ENCODE data around the gene GAGE10. TPM values are rescaled to one million over a fixed set of nuclear protein-coding genes. Genes with fewer than 3 reads are reported as not detected.
"Not testable (repeated sequence)": the region's sequence is repeated elsewhere in the genome, so short reads cannot be mapped to it uniquely, and the experiment has no call there.

Gene GAGE10
- total RNA-seq, 1 experiment from 2014 or later = not detected

DNA sequence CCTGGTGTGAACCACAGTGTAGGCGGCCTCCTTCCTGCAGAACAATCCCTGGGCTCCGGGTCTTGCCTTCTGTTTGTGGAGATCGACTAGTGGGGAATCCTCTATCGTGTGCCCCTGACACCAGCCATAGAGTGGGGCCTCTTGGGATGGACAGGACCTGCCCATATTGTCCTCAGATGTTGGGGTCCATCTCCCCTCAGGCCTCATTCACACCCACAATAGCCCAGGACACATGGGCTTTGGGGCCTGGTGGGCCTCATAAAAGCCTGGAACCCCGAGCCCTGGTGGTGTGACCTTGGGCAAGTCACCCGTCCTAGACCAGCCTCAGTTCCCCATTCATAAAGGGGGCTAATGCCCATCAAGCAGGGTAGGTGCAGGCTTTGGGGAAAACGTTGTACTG lies 13.2 kb upstream of the GAGE10 start:
- Mint-ChIP-seq H3K36me3 (no peaks in the 10 kb centered on the region), H3K27me3 (ENCODE audit: low read depth) (no peaks in the 10 kb centered on the region), H3K9me3 (no peaks in the 10 kb centered on the region), H3K4me3 (no peak overlapping the region), H3K27ac (no peak overlapping the region), H3K4me1 (peaks cover 3% of the 10 kb centered on the region)
- no peak for ATAC-seq
- CTCF ChIA-PET = no interaction called here
- TF ChIP-seq ZNF232 (CRISPR knock-in tag; IDR thresholded peaks at IDR 0.05) (no peak), CREM (CRISPR knock-in tag; IDR thresholded peaks at IDR 0.05) (no peak), JUN (CRISPR knock-in tag; IDR thresholded peaks at IDR 0.05) (no peak), ZBTB21 (CRISPR knock-in tag; IDR thresholded peaks at IDR 0.05; ENCODE audit: borderline replicate concordance) (no peak), GTF2I (CRISPR knock-in tag; conservative IDR thresholded peaks at IDR 0.05) (no peak)
- TF ChIP-seq, protein P1, sequence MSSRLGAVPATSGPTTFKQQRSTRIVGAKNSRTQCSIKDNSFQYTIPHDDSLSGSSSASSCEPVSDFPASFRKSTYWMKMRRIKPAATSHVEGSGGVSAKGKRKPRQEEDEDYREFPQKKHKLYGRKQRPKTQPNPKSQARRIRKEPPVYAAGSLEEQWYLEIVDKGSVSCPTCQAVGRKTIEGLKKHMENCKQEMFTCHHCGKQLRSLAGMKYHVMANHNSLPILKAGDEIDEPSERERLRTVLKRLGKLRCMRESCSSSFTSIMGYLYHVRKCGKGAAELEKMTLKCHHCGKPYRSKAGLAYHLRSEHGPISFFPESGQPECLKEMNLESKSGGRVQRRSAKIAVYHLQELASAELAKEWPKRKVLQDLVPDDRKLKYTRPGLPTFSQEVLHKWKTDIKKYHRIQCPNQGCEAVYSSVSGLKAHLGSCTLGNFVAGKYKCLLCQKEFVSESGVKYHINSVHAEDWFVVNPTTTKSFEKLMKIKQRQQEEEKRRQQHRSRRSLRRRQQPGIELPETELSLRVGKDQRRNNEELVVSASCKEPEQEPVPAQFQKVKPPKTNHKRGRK (CRISPR knock-in tag; IDR thresholded peaks at IDR 0.05; ENCODE audit: borderline replicate concordance) = no peak
- TF ChIP-seq, protein P2, sequence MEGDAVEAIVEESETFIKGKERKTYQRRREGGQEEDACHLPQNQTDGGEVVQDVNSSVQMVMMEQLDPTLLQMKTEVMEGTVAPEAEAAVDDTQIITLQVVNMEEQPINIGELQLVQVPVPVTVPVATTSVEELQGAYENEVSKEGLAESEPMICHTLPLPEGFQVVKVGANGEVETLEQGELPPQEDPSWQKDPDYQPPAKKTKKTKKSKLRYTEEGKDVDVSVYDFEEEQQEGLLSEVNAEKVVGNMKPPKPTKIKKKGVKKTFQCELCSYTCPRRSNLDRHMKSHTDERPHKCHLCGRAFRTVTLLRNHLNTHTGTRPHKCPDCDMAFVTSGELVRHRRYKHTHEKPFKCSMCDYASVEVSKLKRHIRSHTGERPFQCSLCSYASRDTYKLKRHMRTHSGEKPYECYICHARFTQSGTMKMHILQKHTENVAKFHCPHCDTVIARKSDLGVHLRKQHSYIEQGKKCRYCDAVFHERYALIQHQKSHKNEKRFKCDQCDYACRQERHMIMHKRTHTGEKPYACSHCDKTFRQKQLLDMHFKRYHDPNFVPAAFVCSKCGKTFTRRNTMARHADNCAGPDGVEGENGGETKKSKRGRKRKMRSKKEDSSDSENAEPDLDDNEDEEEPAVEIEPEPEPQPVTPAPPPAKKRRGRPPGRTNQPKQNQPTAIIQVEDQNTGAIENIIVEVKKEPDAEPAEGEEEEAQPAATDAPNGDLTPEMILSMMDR (IDR thresholded peaks at IDR 0.05) = no peak
- DNase-seq (ENCODE audit: low spot score) = no peak
- POLR2A ChIA-PET = no interaction called here

DNA sequence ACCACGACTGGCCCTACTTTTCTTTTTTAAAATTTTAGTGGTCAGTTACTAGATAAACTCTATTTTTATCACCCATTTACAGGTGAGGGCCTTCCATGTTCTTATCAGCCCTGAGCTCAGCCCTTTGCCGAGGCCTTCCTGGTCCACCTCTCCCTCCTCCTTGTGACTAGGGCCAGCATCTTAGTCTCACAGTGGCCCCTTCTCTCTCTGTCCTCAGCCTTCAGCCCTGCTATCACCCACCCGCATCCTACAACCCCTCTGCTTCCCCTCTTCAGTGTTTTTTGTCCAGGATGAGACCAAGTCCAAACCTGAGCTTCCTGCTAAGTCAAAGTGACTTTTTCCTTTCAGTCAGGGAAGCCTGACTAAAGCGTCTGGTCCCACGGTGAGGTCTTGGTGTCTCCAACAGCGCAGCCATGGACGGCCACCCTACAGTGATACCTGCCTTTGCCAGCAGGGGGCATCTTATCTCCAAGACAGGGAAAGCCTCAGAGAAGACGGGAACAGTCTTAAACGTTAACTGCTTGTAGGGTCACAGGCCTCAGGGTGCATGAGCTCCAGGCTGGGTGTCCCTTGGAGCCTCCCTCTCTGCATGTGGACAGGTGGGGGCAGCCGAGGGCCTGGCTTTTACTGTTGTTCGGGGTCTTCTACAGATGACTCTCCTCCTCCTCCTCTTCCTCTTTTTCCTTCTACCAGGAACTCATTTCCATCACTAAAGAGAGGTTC lies 11.7 kb upstream of the GAGE10 start:
- no peak overlapping the region for H3K4me3 Mint-ChIP-seq
- no peaks in the 10 kb centered on the region for H3K9me3 Mint-ChIP-seq
- H3K27ac Mint-ChIP-seq = peak overlapping the region; percentile 73; the same call in 1 of the 2 replicates
- peaks cover 3% of the 10 kb centered on the region for H3K4me1 Mint-ChIP-seq
- ChIA-PET CTCF (interaction anchor here (0.6 to 2.1 kb wide), 12 partner anchors 15 to 470 kb away, joined by 3 to 10 read pairs (median 4); no protein-coding TSS in a partner anchor), POLR2A (interaction anchor here (0.5 kb wide), 1 partner anchor 545 kb away, joined by 3 read pairs; no protein-coding TSS in a partner anchor)
- TF ChIP-seq NFATC4 (CRISPR knock-in tag; IDR thresholded peaks at IDR 0.05) = no peak
- TF ChIP-seq, protein P2 (IDR thresholded peaks at IDR 0.05) = peak; percentile 44
- no peaks in the 10 kb centered on the region for H3K36me3 Mint-ChIP-seq
- DNase-seq (ENCODE audit: low spot score) = peak; percentile 78
- no peaks in the 10 kb centered on the region for H3K27me3 Mint-ChIP-seq (ENCODE audit: low read depth)
- peak; percentile 93 for ATAC-seq

DNA sequence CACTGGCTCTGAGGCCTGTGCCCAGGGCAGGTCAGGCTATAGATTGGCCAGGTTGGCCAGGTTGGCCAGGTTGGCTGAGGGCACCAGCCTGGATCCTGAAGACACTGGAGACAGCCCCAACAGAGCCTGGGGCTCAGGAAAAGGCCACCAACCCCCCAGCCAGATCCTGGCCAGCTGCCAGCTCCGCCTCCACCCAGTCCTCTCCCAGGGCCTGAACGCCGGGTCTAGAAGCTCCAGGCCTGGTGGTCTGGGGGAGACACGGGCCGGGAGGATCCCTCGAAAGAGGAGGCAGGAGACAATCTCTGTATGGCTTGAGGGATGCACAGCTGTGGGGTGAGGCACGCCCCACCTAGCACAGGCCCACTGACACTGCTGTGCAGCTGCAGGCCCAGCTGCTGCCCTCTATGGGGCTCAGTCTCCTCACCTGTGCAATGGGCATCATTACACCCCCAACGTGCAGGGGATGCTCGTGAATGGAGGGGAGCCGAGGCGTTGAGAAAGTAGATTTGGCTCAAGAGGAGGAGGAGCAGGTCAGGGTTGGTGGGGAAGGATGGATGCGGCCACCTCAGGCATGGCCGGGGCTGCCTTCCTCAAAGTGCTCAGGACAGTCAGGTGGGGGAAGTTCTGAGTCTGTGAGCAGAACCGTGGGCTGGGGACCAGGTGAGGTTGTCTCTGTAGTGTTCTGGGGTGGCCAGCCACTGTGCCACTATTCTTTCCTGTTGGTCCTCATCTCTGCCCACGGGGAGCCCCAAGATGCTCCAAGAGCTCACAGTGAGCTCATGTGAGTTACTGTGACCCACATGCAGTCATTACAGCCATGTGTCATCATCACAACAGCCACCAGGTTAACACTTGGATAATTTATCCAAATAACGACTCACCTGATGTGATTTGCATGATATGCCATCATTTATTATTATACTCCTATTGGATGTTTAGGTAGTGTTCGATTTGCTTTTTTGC lies 10.8 kb upstream of the GAGE10 start:
- Mint-ChIP-seq H3K9me3 (no peaks in the 10 kb centered on the region), H3K27me3 (ENCODE audit: low read depth) (no peaks in the 10 kb centered on the region), H3K36me3 (no peaks in the 10 kb centered on the region), H3K4me1 (peaks cover 3% of the 10 kb centered on the region), H3K4me3 (no peak overlapping the region), H3K27ac (no peak overlapping the region)
- CTCF ChIA-PET = interaction anchor here (0.6 to 2.1 kb wide), 11 partner anchors 14 to 469 kb away, joined by 3 to 10 read pairs (median 4); no protein-coding TSS in a partner anchor
- ATAC-seq = peak; percentile 17
- POLR2A ChIA-PET = interaction anchor here (0.5 kb wide), 1 partner anchor 546 kb away, joined by 3 read pairs; no protein-coding TSS in a partner anchor
- TF ChIP-seq ZNF219 (CRISPR knock-in tag; IDR thresholded peaks at IDR 0.05; ENCODE audit: borderline replicate concordance) = no peak
- no peak for TF ChIP-seq NFE2L1 (CRISPR knock-in tag; IDR thresholded peaks at IDR 0.05)
- TF ChIP-seq, protein P3, sequence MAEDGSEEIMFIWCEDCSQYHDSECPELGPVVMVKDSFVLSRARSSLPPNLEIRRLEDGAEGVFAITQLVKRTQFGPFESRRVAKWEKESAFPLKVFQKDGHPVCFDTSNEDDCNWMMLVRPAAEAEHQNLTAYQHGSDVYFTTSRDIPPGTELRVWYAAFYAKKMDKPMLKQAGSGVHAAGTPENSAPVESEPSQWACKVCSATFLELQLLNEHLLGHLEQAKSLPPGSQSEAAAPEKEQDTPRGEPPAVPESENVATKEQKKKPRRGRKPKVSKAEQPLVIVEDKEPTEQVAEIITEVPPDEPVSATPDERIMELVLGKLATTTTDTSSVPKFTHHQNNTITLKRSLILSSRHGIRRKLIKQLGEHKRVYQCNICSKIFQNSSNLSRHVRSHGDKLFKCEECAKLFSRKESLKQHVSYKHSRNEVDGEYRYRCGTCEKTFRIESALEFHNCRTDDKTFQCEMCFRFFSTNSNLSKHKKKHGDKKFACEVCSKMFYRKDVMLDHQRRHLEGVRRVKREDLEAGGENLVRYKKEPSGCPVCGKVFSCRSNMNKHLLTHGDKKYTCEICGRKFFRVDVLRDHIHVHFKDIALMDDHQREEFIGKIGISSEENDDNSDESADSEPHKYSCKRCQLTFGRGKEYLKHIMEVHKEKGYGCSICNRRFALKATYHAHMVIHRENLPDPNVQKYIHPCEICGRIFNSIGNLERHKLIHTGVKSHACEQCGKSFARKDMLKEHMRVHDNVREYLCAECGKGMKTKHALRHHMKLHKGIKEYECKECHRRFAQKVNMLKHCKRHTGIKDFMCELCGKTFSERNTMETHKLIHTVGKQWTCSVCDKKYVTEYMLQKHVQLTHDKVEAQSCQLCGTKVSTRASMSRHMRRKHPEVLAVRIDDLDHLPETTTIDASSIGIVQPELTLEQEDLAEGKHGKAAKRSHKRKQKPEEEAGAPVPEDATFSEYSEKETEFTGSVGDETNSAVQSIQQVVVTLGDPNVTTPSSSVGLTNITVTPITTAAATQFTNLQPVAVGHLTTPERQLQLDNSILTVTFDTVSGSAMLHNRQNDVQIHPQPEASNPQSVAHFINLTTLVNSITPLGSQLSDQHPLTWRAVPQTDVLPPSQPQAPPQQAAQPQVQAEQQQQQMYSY (CRISPR knock-in tag; IDR thresholded peaks at IDR 0.05) = no peak
- TF ChIP-seq FOXJ3 (CRISPR knock-in tag; IDR thresholded peaks at IDR 0.05; ENCODE audit: borderline replicate concordance) = no peak
- TF ChIP-seq GTF2I (CRISPR knock-in tag; conservative IDR thresholded peaks at IDR 0.05) = no peak
- no peak for TF ChIP-seq GABPB1 (CRISPR knock-in tag; IDR thresholded peaks at IDR 0.05)
- no peak for TF ChIP-seq NR2C2 (CRISPR knock-in tag; IDR thresholded peaks at IDR 0.05)
- no peak for DNase-seq (ENCODE audit: low spot score)

DNA sequence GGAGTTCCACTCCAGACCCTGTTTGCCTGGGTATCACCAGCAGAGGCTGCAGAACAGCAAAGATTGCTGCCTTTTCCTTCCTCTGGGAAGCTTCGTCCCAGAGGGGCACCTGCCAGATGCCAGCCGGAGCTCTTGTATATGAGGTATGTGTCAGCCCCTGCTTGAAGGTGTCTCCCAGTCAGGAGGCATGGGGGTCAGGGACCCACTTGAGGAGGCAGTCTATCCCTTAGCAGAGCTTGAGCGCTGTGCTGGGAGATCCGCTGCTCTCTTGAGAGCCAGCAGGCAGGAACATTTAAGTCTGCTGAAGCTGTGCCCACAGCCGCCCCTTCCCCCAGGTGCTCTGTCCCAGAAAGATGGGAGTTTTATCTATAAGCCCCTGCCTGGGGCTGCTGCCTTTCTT lies 4.2 kb upstream of the GAGE10 start:
- ATAC-seq; DNase-seq (ENCODE audit: low spot score); H3K4me3 Mint-ChIP-seq; H3K9me3 Mint-ChIP-seq; H3K36me3 Mint-ChIP-seq; H3K27me3 Mint-ChIP-seq (ENCODE audit: low read depth); H3K27ac Mint-ChIP-seq; H3K4me1 Mint-ChIP-seq; CTCF ChIA-PET: not testable (repeated sequence)
- POLR2A ChIA-PET = interaction anchor here (0.9 kb wide), 1 partner anchor 10 kb away, joined by 3 read pairs; no protein-coding TSS in a partner anchor
